ENCODE results near the gene GPATCH1.

The GPATCH1 gene

DNA sequence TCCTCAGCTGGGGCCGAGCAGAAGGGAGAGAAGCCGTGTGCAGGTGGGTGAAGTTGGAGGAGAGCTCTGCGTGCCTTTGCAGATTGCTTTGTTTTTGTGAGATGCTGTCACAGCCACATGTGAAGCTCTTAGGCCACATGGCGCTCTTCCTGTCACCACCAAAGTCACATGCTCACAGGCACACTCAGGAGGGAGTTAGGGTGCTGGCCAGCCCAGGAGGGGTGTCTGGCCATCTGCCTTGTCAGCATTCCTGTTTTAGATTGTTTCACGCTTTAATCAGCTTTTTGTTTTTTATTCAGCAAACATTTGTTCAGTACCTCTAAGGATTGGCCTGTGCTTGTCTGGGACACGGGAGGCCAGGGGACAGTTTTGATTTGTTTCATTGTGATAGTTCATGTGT, 21.9 kb downstream of the GPATCH1 start:
- TF ChIP-seq, protein P1, sequence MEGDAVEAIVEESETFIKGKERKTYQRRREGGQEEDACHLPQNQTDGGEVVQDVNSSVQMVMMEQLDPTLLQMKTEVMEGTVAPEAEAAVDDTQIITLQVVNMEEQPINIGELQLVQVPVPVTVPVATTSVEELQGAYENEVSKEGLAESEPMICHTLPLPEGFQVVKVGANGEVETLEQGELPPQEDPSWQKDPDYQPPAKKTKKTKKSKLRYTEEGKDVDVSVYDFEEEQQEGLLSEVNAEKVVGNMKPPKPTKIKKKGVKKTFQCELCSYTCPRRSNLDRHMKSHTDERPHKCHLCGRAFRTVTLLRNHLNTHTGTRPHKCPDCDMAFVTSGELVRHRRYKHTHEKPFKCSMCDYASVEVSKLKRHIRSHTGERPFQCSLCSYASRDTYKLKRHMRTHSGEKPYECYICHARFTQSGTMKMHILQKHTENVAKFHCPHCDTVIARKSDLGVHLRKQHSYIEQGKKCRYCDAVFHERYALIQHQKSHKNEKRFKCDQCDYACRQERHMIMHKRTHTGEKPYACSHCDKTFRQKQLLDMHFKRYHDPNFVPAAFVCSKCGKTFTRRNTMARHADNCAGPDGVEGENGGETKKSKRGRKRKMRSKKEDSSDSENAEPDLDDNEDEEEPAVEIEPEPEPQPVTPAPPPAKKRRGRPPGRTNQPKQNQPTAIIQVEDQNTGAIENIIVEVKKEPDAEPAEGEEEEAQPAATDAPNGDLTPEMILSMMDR (IDR thresholded peaks at IDR 0.05), result no peak
- no peaks in the 10 kb centered on the region for H3K9me3 Mint-ChIP-seq
- peak overlapping the region; percentile 72 for H3K27ac Mint-ChIP-seq
- H3K4me1 Mint-ChIP-seq, result no peaks in the 10 kb centered on the region
- DNase-seq, result no peak
- H3K36me3 Mint-ChIP-seq (ENCODE audit: low read depth), result peaks cover 64% of the 10 kb centered on the region
- no peak overlapping the region for H3K4me3 Mint-ChIP-seq
- peaks cover 3% of the 10 kb centered on the region for H3K27me3 Mint-ChIP-seq (ENCODE audit: low read depth, poor library complexity)

DNA sequence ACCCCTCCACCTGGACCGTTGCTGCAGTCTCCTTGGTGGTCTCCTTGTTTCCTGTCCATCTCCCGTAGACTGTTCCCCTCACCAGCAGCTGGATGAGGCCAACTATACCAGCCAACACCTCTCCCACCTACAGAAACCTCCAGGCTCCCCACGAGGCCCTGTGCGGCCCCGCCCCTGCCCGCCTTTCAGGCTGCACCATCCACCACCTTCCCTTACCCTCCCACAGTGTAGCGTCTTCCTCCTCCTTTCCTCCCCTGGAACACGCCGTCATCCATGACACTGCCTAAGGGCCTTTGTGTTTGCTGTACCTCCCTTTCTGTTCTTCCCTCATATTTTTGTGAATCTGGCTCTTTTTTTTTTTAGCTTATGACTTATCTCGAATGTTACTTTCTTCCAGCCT, 27.2 kb downstream of the GPATCH1 start:
- no peak for DNase-seq
- Mint-ChIP-seq H3K9me3 (no peaks in the 10 kb centered on the region), H3K4me3 (no peak overlapping the region), H3K4me1 (no peaks in the 10 kb centered on the region), H3K27me3 (ENCODE audit: low read depth, poor library complexity) (no peaks in the 10 kb centered on the region), H3K36me3 (ENCODE audit: low read depth) (peaks cover 61% of the 10 kb centered on the region), H3K27ac (peak overlapping the region; percentile 9)
- TF ChIP-seq, protein P1 (IDR thresholded peaks at IDR 0.05), result no peak

DNA sequence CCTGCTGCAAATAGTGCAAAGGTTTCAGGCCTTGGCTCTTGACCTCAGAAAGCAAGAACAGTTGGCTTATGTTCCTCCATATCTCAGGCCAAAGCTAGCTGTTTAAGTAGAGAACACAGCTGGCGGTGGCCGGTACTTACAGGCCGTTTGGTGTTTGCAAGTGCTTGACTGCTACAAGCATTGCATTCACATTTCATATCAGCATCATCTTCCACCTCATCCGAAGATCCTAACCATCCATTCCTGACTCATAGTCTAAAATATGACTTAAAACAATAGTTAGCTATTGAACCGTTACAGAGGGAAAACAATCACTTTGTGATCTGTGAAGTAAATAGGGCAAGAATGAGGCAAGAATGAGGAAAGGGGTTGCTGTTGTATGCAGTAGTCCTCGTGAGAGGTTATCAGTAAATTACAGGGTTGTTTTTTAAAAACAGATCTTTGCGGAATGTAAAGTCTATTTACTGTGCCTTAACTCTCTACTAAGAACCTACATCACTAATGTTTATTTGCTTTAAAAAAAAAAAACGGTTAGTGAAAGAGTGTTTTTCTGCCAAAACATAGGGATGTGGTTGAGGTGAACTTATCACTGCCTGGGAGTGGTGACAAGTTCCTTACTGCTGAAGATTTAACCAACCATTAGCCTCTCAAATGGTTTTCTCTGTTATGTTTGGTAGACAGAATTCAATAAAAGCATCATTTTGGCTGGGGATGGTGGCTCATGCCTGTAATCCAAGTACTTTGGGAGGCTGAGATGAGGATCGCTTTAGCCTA, 29.3 kb downstream of the GPATCH1 start:
- no peaks in the 10 kb centered on the region for H3K27me3 Mint-ChIP-seq (ENCODE audit: low read depth, poor library complexity)
- no peak for DNase-seq
- no peak overlapping the region for H3K4me3 Mint-ChIP-seq
- H3K36me3 Mint-ChIP-seq (ENCODE audit: low read depth), result peaks cover 58% of the 10 kb centered on the region
- no peaks in the 10 kb centered on the region for H3K4me1 Mint-ChIP-seq
- H3K9me3 Mint-ChIP-seq, result no peaks in the 10 kb centered on the region
- TF ChIP-seq, protein P1 (IDR thresholded peaks at IDR 0.05), result no peak
- peak overlapping the region; percentile 87 for H3K27ac Mint-ChIP-seq

DNA sequence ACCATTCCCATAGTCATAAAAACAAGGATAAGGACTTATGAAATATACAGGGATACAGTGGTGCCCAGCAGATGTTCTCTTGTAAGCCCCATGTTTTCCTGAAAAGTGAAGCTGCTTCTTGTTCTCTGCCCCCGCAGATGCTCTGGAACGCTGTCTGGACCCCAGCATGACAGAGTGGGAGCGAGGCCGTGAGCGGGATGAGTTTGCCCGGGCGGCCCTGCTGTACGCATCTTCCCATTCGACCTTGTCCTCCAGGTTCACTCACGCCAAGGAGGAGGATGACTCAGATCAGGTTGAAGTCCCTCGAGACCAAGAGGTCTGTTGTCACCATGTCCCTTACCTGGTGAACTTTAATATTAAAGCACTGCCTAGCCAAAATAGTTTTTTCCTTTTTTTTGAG, 30.6 kb downstream of the GPATCH1 start:
- H3K36me3 Mint-ChIP-seq (ENCODE audit: low read depth), result peaks cover 66% of the 10 kb centered on the region
- no peak overlapping the region for H3K4me3 Mint-ChIP-seq
- no peaks in the 10 kb centered on the region for H3K9me3 Mint-ChIP-seq
- no peak overlapping the region for H3K27ac Mint-ChIP-seq
- DNase-seq, result no peak
- H3K27me3 Mint-ChIP-seq (ENCODE audit: low read depth, poor library complexity), result peaks cover 4% of the 10 kb centered on the region
- TF ChIP-seq, protein P1 (IDR thresholded peaks at IDR 0.05), result no peak
- H3K4me1 Mint-ChIP-seq, result no peaks in the 10 kb centered on the region

DNA sequence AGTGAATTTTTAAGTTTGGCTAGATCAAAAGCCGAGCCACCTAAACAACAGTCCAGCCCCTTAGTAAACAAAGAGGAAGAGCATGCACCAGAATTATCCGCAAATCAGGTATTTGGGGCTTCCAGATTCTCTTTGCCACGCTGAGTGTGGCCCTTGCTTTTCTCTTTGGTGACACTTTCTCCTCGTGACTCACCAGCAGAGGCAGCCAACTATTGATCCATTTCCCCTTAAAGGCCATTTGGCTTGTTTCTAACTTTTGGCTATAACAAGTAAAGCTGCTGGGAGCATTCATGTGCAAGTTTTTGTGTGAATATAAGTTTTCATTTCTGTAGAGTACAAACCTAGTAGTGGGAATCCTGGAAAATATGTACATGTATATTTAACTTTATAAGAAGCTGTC, 33.3 kb downstream of the GPATCH1 start:
- TF ChIP-seq, protein P1 (IDR thresholded peaks at IDR 0.05), result no peak
- Mint-ChIP-seq H3K27me3 (ENCODE audit: low read depth, poor library complexity) (peaks cover 4% of the 10 kb centered on the region), H3K36me3 (ENCODE audit: low read depth) (peaks cover 74% of the 10 kb centered on the region), H3K4me3 (no peak overlapping the region), H3K4me1 (no peaks in the 10 kb centered on the region), H3K27ac (no peak overlapping the region), H3K9me3 (no peaks in the 10 kb centered on the region)
- DNase-seq, result no peak

DNA sequence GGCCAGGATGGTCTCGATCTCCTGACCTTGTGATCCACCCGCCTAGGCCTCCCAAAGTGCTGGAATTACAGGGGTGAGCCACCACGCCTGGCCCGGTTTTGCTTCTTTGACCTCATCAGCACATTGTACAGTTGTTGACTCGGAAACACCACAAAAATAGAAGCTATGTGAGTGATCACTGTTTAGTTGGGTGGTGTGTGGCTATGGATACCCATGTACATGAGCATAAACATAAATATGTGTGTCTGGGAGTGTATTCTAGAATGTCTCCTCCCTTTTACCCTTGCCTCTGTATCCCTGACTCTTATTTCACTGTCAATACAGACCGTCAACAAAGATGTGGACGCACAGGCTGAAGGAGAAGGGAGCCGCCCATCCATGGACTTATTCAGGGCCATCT, 36.5 kb downstream of the GPATCH1 start:
- TF ChIP-seq, protein P1 (IDR thresholded peaks at IDR 0.05), result no peak
- H3K4me1 Mint-ChIP-seq, result no peaks in the 10 kb centered on the region
- DNase-seq, result no peak
- no peak overlapping the region for H3K27ac Mint-ChIP-seq
- H3K9me3 Mint-ChIP-seq, result no peaks in the 10 kb centered on the region
- no peak overlapping the region for H3K4me3 Mint-ChIP-seq
- H3K27me3 Mint-ChIP-seq (ENCODE audit: low read depth, poor library complexity), result peaks cover 4% of the 10 kb centered on the region
- peaks cover 55% of the 10 kb centered on the region for H3K36me3 Mint-ChIP-seq (ENCODE audit: low read depth)
